ENCODE data around the gene KIFC3.

The KIFC3 gene

DNA sequence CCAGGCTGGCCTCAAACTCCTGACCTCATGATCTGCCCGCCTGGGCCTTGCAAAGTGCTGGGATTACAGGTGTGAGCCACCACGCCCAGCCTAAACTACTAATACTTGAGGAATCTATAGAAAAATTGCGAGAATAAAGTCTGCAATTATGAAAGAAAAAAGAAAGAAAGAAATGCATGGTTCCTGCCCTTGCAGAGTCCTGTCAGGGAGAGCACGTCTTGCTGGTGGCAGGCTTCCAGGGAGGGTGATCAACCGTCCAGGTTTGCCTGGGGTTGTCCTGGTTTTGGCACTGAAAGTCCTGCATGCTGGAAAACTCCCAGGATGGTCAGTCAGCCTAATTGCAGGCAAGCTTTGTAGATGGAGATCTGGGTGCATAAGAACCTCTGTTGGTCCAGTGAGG is 21.5 kb upstream of the KIFC3 start:
- TF ChIP-seq CTCF (IDR thresholded peaks at IDR 0.05; ENCODE audit: low read depth, low read length): no peak
- H3K4me3 ChIP-seq (ENCODE audit: low read depth, low read length): no peak overlapping the region

GRCh38 chr16:57822856-57823255 is 20.6 kb upstream of the KIFC3 start:
- TF ChIP-seq CTCF (IDR thresholded peaks at IDR 0.05; ENCODE audit: low read depth, low read length): no peak

DNA sequence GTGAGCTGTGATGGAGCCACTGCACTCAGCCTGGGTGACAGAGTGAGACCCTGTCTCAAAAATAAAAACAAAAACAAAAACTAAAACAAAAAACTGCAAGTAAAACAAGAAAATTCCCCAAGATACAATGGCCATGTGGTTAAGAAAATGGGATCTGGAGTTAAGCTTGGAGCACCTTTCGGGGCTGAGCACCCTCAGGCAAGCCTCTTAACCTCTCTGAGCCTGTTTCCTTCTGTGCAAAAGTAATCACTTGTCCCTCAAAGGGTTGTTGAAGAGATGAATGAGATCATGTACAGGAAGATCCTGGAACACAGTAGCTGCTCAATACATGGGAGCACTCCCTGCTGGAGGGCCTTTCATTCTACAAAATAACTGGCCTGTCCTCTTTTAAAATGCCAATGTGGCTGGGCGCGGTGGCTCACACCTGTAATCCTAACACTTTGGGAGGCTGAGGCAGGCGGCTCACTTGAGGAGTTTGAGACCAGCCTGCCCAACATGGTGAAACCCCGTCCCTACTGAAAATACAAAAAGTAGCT is 19.8 kb upstream of the KIFC3 start:
- no peak overlapping the region for H3K4me3 ChIP-seq (ENCODE audit: low read depth, low read length)
- TF ChIP-seq CTCF (IDR thresholded peaks at IDR 0.05; ENCODE audit: low read depth, low read length): no peak

More at GRCh38 chr16:57822856-57823255, 20.6 kb upstream of the KIFC3 start:
- H3K4me3 ChIP-seq (ENCODE audit: low read depth, low read length): no peak overlapping the region

DNA sequence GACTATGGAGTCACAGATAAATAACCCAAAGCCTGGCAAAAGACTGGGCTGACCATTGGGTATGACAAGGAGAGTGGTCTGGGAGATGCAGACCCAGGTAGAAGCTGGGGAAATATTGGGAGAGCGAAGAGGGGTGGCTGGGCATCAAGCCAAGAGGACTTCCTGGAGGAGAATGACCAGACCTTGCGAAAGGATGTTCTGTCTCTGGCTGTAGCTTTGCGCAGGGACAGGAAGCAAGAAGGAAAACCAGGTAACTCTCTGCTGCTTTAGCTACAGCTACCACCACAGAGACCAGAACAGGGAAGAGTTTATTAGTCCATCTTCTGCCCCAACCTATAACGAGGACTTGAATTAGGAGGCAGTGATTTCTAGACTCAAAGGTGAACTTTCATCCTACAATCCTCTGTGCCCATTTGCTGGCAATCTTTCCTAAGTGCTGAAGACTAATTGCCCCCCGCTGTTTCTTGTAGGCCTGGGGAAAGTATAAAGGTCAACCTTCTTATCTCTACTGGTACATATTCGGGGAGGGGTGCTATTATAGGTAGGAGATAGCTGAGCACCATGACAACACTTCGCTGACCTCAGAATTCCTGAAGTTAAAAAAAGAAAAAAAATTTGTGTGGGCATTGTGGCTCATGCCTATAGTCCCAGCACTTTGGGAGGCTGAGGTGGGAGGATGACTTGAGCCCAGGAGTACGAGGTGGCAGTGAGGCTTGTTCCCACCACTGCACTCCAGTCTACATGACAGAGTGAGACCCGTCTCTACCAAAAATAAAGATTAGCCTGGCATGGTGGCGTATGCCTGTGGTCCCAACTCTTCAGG is 19.1 kb upstream of the KIFC3 start:
- H3K4me3 ChIP-seq (ENCODE audit: low read depth, low read length): no peak overlapping the region
- no peak for TF ChIP-seq CTCF (IDR thresholded peaks at IDR 0.05; ENCODE audit: low read depth, low read length)

- H3K4me3 ChIP-seq (ENCODE audit: low read depth, low read length): no peak overlapping the region
- no peak for TF ChIP-seq CTCF (IDR thresholded peaks at IDR 0.05; ENCODE audit: low read depth, low read length)
These were observed 16.2 kb upstream of the KIFC3 start for GRCh38 chr16:57818377-57819064.

GRCh38 chr16:57817680-57818079 is 15.4 kb upstream of the KIFC3 start:
- no peak overlapping the region for H3K4me3 ChIP-seq (ENCODE audit: low read depth, low read length)
- no peak for TF ChIP-seq CTCF (IDR thresholded peaks at IDR 0.05; ENCODE audit: low read depth, low read length)

Data from WI38 (cell line).